PC-9 (cell line): ENCODE results near the gene PAPSS2.

Source experiments
- CTCF ChIP-seq: fragments of 200-600 bp; sonication (generic); conservative IDR thresholded peaks from 2 replicates; pipeline ENCODE4 v1.6.1; 2017; ENCODE audit warnings: mixed run types, antibody characterized with exemption, mild to moderate bottlenecking, moderate library complexity
- EZH2 ChIP-seq: fragments of 200-600 bp; sonication (generic); IDR thresholded peaks from 2 replicates; pipeline ENCODE4 v1.8.0; 2017; ENCODE audit warnings: antibody characterized with exemption, low read depth

GRCh38 chr10:87642988-87643387, 16.7 kb upstream of the PAPSS2 start:
- TF ChIP-seq CTCF: no peak
- no peak for TF ChIP-seq EZH2
